GM18520 (cell line): Measurements from ENCODE around the gene STXBP3.

Experiments used
- ATAC-seq: cut with Tn5 transposase; IDR thresholded peaks from one replicate; pipeline ENCODE4 v1.9.1; 2021; ENCODE audit not compliant: unreplicated experiment

Gene STXBP3

DNA sequence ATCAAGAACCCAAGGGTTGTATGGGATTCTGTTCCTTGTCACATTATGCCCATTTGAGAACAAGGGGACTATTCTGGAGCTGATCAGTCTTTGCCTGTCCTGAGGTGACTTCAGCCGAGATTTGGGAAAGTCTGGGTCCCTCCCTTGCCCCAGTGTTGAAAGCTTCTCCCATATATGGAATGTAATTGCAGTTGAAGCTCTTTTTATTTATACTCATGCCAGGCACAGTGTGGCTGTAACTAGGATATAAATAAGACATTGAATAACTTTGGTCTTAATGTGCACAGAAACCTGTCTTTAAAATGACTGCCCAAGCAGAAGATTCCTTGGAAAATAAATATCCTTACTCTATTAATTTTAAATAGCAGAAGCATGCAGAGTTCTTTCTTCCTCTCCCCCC lies 95.2 kb downstream of the STXBP3 start:
- ATAC-seq = no peak

- no peak for ATAC-seq
Observed at GRCh38 chr1:108842525-108843181, 96.2 kb downstream of the STXBP3 start.

DNA sequence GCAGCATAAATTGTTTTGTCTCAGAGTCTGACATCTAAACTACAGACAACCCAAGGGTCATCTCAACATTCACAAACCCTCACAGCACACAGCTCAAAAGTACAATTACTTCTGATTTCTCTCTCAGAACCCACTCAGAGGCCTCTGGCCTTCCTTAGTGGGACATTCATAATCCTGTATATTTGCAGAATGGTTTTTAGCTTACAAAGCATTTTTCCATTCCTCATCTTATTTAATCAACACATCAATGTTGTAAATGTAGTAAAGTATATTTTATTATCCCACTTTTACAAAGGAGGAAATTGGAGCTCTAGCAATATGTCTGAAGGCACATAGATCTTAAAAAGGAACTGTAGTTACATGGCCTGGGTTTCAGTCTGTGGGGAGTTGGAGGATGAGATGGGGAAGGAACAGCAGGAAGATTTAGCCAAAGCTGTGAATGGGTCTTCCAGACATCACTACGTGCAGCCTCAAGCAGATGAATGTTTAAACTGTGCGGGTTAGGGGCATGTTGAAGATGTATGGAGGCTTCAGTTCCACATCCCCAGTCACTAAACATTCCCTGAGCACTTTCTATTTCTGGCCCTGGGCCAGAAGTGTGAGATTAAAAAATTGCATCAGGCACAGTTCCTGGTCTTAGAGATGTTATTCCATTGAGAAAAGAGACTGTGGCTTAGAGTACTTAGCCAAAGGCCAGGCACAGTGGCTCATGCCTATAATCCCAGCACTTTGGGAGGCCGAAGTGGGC lies 97.1 kb downstream of the STXBP3 start:
- ATAC-seq = no peak

DNA sequence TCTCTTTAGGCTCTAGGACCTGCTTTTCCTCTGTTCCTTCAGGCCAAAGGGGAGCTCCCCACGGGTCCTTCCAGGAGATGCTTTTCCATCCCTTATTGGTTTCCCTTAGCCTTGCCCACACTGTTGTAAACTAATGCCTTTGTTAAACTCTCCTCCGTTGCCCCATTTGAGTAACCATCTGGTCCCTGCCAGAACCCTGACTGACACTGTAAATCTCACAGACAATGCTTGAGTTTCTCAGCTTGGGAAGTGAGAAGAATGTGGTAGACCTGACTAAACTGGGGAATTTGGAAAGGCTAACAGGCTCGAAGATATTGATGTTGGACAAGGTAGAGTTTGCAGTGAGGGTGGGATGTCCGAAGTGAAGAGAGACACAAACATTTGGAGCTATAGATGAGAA lies 99.0 kb downstream of the STXBP3 start:
- no peak for ATAC-seq

- no peak for ATAC-seq
Observed at GRCh38 chr1:108845991-108846390, 99.5 kb downstream of the STXBP3 start.

- no peak for ATAC-seq
Observed at GRCh38 chr1:108847494-108847893, 101.0 kb downstream of the STXBP3 start.

DNA sequence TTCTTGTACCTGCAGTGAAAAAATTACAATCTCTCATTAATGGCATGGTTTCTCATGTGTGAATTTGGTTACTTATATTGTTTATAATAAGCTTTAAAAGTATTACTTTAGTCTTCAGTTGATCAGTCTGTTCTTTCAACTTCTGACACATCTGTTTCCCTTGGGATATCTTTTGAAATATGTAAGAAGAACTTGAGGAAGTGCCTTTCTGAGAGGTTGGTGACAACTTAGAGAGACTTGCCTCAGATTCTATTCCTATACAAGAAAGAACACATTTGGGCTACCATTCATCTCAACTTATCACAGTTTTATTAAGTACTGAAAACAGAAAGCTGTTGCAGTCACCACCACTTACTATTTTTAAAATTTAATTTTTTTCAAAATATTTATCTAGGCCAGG lies 102.3 kb downstream of the STXBP3 start:
- ATAC-seq = no peak

- ATAC-seq = no peak
Observed at GRCh38 chr1:108850929-108851328, 104.5 kb downstream of the STXBP3 start.

DNA sequence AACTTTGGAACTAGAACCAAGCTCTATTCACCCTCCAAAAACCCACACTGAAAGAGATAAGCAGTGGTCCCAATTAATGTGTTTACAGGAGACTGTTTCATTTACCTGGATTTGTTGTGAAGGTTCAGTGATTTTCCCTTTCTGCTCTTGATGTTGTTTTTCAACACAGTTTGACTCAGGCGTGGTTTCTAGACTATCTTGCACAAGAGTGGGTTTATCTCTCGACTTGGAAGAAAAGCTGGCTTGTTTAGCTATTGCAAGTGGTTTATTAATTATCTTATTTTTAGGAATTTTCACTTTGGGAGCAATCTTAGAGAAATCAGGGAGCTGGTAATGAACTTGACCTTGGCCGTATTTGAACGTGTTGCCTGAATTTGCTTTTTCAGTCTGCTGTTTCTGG lies 105.1 kb downstream of the STXBP3 start:
- no peak for ATAC-seq

GRCh38 chr1:108852221-108852975 lies 105.9 kb downstream of the STXBP3 start:
- ATAC-seq = no peak

DNA sequence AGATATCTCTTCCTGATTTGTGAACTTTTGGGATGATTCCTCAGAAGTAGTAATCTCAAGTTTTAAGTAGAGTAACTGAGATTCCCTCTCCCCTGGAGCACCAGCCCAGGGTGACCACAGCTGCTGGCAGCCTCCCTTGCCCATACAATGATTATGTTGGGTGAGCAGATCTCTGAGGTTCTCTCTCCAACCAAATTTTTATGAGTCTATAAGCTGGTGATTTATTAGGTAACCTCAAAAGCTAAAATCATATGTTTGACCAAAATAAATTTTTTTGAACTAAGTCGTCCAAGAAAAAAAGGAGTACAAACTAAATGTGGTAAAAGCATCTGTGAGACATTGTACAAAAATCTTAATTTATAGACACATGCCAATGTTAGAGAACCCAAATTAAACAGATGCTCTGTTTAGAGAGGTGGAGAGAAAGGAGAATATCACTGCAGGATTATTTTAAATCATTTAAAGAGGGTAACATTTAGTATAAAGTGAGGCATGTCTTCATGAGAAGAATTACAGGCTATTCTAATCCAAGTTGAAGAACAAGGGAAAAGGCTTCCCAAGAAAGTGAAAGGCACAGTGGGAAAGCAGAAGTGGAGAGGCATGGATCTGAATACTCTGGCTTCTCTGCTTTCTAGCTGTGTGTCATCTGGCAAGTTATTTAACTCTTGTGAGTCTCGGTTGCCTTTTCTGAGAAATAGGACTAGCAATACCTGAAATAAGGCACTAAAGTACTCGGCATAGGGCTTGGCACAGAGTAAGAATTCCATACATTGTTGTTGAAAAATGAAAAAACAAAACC lies 107.9 kb downstream of the STXBP3 start:
- ATAC-seq = no peak

DNA sequence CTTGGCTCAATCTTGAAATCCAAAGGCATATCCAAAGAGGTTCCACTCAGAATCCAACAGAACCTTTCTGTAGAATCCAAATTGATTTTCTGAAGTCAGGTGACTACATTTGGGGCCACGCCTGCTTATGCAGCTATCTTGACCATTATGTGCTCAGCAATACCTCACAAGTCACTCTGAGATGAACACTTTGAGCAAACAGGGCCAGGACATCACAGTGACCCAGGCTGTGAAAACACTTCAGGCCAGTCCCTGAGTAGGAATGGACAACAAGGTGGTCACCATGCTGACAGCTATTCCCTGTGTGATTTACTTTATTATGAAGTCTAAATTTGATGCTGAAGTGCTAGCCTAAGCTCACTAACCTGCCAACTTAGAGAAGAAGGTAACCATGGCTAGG lies 110.5 kb downstream of the STXBP3 start, which contains the start of gene AKNAD1:
Gene AKNAD1, minus strand, starts transcription at position 101 of the 400 bp plus-strand sequence. CDS start 4,430 bp downstream, outside the sequence.
- no peak for ATAC-seq

GRCh38 chr1:108858230-108858950 lies 111.9 kb downstream of the STXBP3 start:
- ATAC-seq = no peak
